SHP77 (cell line): Measurements from ENCODE around the gene C14orf180.
"Not testable (repeated sequence)": the region's sequence is repeated elsewhere in the genome, so short reads cannot be mapped to it uniquely, and the experiment has no call there.

Experiments used
- DNase-seq, 2 experiments: peaks; one replicate each; lab custom pipeline; 2025; lab: John Stamatoyannopoulos, UW

Gene C14orf180

DNA sequence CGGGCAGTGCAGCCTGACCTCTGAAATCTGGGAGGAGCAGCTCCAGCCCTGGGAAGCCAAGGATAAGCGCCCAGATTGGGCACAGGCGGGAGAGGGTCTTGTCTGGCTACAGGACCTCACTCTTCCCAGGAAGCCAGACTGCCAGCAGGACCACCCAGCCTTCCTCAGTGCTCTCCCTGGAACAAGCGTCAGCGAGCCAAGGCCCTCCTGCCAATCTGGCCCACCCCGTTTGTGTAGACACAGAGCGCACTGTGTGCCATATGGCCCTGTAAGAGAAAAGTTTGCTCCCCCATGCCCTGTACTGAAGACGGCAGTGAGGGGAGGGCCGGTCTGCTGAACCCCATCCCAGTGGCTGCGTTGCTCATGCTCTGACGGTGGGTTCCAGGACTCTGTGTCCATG, 1.2 kb upstream of the C14orf180 start:
- no peak for DNase-seq

- not testable (repeated sequence) for DNase-seq
Measured at GRCh38 chr14:104579939-104580338, 375 bp downstream of the C14orf180 start.

- DNase-seq: no peak
Measured at GRCh38 chr14:104580961-104581360, 1.4 kb downstream of the C14orf180 start.

DNA sequence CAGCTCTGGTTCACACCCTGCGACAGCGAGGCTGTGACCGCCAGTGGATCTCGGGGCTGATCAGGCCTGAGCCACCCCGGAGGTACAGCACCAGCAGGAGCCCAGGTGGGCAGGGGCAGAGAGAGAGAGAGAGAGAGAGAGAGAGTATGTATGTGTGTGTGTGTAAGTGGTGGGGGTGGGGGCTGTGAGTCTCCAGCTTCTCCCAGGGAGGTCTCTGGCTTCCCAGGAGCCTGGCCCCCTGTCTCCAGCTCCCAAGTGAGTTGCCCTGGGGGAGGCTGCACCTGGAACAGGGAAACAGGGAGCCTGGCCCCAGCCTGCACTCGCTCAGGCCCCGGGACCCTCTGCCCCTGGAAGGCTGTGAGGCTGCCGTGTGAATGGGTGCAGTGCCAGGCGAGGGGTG, 2.0 kb downstream of the C14orf180 start:
- no peak for DNase-seq

DNA sequence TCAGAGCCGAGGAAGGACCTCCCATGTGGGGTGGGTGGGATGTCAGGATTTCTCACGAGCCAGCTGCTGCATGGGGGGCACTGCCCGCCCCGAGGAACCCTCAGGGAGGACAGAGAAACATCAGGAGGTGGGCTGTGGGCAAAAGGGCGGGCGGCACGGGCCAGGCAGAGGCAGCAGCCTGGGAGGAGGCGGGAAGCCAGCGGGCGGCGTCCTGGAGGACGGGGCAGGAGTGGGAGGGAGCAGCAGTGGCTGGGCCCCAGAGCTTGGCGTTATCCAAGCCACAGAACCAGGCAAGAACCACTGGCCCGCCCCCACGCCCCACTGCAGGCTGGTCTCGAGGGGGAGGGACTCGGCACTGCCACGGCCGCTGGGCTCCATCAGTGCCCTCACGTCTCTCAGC, 2.4 kb downstream of the C14orf180 start:
- no peak for DNase-seq

DNA sequence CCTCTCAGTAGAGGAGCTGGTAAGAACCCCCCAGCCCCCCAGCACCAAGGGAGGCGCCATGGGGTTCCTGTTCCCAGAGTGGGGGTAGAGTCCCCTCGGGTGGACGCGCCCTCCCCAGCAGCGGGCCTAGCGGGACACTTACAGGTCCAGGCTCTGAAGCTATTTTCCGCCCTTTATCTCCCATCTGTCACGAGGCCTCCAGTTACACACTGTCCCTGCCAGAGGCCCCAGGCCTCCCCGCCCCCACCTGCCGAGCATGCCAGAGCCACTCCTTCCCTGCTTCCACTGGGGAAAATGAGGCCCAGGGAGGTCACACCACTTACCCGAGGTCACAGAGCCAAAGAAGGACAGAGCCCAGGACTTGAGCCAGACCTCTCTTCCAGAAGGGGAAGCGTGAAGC, 3.1 kb downstream of the C14orf180 start:
- no peak for DNase-seq

GRCh38 chr14:104583424-104584306, 4.1 kb downstream of the C14orf180 start:
- no peak for DNase-seq

DNA sequence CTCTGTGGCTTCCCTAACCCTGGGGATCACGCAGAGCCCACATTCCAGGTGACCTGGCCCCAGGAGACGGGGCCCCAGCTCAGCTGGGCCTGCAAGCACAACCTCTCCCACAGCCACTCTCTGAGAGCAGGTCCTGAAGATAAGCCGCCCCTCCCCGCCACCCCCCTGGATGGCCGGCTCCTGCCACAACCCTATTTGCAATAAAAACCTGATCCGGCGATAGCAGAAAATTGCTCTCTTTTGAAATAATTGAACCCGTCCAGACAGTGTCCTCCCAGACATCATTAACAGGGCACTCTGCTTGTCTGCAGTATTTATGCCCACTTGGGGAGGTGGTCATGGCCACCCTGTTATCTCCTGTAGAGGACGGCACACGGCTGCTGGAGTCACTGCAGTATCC, 5.0 kb downstream of the C14orf180 start:
- no peak for DNase-seq

DNA sequence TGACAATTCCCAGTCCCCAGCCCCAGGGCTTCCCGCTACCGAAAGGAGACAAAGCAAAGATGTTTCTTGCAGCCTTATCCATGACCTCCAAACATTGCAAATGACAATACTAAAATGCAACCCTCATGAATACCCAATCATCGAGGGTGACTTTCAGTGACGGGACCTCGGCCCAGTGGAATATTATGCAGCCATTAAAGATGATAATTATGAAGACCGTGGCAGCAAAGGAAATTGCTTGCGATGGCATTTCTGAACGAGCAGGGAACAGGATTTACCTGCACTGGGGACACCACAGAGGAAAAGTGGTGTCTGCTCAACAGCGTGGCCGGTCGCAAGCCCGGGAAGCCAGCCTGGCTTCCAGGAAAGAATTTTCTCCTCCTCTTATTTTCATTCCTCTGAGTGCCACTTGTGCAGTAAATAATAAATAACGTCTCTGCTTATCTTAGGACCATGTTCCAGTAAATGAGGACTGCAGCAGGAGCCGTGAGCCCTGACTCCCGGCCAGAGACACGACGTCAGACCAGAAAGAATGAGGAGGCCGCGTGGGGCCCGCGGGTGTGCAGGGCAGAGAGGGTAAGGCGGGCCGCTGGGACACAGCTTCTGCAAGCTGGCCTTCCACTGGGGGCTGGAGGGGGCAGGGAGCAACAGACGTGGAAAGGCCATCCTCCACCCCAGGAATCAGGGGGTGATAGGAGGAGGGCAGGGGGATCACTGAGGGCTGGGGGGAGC, 6.6 kb downstream of the C14orf180 start:
- DNase-seq: no peak

DNA sequence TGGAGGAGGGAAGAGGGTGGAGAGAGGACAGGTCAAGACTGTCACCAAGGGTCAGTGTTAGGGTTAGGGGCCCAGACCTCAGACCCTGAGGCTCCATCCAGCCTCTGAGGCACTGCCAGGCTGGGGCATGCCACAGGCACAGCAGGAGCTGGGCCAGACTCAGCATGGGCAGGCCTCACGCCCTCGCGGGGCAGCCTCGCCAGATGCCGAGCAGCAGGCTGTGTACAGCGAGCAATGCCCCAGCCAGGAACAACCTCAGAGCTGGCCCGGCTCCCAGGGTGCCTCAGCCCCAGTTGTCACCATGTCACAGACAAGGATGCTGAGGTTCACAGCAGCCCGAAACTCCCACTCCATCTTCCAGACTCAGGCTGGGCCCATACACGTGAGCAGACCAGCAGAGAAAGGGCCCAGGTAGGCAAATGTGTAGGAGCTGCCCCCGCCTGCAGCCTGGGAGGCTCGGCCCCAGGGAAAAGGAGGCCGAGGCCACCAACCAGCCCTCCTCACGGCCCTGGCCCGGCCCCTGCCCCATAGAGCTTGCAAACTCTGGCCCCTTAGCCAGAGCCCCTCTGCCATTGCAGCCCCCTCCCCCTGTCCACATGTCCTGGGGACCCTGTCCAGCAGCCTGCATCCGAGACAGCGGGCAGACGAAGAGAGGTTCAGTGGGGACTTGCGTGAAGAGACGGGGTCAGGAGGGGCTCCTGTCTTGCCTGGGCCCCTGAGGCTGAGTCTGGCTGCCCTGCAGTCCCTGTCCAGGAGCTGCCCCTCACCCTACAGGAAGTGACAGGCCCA, 7.5 kb downstream of the C14orf180 start:
- no peak for DNase-seq

- DNase-seq: no peak
Measured at GRCh38 chr14:104587641-104588040, 8.1 kb downstream of the C14orf180 start.

DNA sequence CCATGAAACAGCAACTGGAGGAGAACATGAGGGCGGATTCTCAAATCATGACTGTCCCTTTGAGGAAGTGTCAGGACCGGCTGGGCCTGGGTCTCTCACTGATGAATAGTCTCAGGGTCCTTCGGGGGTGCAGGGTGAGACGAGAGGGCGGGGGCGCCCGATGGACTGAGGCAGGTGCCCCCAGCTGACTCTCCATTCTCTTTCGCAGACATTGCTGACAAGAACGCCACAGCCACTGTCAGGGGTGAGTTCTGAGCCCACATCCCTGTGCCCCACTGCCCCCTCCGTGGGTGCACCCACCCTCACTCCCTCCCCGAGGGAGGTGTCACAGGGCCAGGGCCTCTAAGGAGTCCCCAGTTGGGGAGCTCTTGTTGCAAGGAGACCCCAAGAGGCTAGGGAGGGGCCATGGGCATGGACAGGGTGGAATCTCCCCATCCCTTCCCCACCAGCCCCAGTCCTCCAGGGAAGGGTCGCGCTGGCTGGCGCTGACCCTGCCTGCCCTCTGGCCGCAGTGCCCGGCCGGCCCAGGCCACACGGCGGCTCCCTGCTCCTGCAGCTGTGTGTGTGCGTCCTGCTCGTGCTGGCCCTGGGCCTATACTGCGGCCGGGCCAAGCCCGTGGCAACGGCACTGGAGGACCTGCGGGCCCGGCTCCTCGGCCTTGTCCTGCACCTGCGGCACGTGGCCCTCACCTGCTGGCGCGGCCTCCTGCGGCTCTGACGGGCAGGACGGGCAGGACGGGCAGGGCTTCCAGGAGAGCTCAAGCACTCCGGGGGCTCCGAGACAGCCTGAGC, 8.7 kb downstream of the C14orf180 start:
- DNase-seq: no peak

DNA sequence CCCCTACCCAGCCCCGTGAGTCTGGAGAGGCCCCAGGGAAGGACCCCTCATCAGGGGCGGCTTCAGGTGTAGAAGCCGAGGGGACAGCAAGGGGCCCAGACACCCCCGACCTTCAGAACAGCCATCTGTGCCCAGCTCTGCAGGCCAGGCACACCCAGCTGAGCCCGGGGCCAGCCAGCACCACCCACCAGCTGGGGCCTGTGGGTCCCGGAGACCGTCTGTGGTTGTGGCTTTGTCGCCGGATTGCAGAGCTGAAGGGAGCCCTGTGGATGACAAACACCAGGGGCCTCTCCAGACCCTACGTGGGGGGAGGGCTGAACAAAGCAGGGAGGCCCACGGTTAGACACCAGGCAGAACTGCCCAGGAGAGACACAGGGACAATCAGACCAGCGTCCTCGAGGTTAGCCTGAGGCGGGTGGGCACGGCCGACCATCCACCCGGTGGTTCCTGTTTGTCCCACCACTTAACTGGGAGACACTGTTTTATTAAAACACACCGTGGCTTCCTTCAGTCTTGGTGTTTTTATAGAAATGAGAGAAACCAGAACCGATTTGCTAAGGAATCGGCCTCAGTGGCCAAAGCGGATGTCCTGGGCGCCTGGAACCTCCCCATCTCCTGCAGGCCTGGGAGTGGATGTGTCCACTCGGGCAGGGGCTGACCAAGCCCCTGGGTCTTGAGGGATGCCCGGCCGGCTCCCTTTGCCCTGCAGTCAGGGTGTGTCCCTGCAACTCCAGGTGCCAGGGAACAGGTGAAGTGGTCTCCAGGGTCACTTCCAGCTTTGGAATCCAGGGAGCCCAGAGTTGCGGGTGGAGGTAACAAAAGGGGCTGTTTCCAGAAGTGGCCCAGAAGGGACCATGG, 10.0 kb downstream of the C14orf180 start:
- DNase-seq: no peak

DNA sequence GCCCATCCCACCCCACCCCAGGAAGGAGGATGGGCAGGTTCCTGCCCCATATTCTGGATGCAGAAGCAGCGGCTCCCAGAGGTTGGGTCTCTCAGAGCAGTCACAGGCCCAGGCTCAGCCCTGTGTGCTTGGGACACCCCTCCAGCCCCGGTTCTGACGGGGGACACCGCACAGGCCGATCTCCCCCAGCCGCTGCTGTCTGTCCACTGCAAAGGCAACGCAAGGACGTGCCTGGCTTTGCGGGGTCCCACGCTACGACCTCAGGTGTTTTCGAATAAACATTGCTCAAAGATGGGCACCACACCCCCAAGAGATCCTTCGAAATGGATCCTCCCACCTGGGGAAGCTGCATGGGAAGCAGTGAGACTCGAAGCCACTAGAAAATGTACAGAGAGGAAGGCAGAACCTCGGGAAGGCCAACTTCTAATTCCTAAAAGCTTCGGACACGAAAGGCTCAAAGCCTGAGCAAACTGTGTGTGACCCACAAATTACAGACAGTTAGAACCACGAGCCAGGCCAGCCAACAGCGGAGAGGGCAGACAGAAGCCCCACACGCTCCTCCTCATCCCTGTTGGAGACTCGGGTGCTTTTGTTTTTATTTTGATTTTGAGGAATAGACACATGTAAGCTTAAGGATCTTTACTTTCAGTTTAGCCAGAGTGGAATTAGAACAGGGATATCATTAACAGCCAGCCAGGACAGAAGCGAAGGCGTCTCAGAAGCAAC, 10.8 kb downstream of the C14orf180 start:
- no peak for DNase-seq

- no peak for DNase-seq
Measured at GRCh38 chr14:104591031-104591430, 11.5 kb downstream of the C14orf180 start.

- no peak for DNase-seq
Measured at GRCh38 chr14:104591506-104592291, 12.1 kb downstream of the C14orf180 start.

DNA sequence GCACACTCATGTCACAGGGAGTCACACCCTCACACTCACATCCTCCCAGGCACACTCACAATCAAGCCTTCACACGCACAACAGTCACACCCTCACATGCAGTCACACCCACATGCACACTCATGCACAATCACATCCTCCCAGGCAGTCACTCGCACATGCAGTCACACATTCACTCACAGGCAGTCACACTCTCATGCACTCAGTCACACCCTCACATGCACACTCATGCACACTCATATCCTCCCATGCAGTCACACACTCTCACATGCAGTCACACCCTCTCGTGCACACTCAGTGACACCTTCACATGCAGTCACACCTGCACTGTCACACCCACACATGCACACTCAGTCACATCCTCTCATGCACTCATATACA, 12.7 kb downstream of the C14orf180 start:
- DNase-seq: no peak

GRCh38 chr14:104592785-104593184, 13.2 kb downstream of the C14orf180 start:
- DNase-seq: no peak

DNA sequence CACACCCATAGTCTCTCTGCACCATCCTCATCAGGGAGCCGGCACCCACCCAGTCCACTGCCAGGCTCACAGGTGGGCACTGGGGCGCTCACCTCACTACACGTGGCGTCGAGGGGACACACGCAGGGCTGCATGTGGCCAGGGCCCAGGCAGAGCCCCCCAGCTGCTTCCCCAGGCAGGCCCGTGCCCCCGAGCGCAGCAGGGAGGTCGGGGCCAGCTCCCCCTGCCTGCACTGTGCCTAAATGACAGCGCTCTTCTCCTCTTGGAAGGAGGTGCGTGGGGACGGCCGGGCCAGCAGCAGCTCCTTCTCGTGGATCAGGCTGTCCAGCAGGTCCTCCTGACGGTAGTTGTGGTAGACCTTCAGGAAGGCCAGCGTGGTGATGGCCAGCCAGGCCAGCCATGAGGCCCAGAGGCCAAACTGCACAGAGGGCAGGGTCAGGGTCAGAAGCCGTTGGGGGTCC, 13.7 kb downstream of the C14orf180 start:
- DNase-seq: no peak
